ENCODE measurements around the gene GOLGA3. TPM values are rescaled to one million over a fixed set of nuclear protein-coding genes. Genes with fewer than 3 reads are reported as not detected.

GOLGA3 gene
- total RNA-seq, 1 experiment from 2014 or later, result 86.9 TPM

- H3K79me2 ChIP-seq (ENCODE audit: low read length), result peaks cover 66% of the 10 kb centered on the region
- TF ChIP-seq EZH2phosphoT487 (IDR thresholded peaks at IDR 0.05; ENCODE audit: borderline replicate concordance, low read length) (no peak), CTCF (conservative IDR thresholded peaks at IDR 0.05; ENCODE audit: low read depth, low read length) (no peak), EZH2 (IDR thresholded peaks at IDR 0.05; ENCODE audit: low read length, unreplicated experiment) (no peak)
- peaks cover 39% of the 10 kb centered on the region for H4K20me1 ChIP-seq (ENCODE audit: low read length)
- H3K27ac ChIP-seq (ENCODE audit: low read length), result no peak overlapping the region
- ATAC-seq, result no peak
- H2AFZ ChIP-seq (ENCODE audit: low read length), result no peak overlapping the region
- DNase-seq, result no peak
- BruUV-seq (replicated peaks), result no TSS peak
- peaks cover 28% of the 10 kb centered on the region for H3K36me3 ChIP-seq (ENCODE audit: low read depth, low read length)
- no peaks in the 10 kb centered on the region for H3K9me3 ChIP-seq (ENCODE audit: low read length)
- CTCF ChIA-PET, result no interaction called here
- no peak overlapping the region for H3K4me3 ChIP-seq (ENCODE audit: low read length)
- no peak overlapping the region for H3K9ac ChIP-seq (ENCODE audit: low read length)
- H3K4me1 ChIP-seq (ENCODE audit: insufficient read depth, low read length), result peaks cover 26% of the 10 kb centered on the region
- H3F3A ChIP-seq (ENCODE audit: low read length, unreplicated experiment), result no peaks in the 10 kb centered on the region
- POLR2A ChIA-PET (ENCODE audit: unreplicated experiment), result no interaction called here
- no peaks in the 10 kb centered on the region for H3K9me2 ChIP-seq (replicated peaks; ENCODE audit: low read length)
- intact Hi-C loops (cut with micrococcal nuclease), result no loop called here
- H3K4me2 ChIP-seq (ENCODE audit: low read length), result no peak overlapping the region
- no peaks in the 10 kb centered on the region for H3K27me3 ChIP-seq (ENCODE audit: low read length)
Observed at GRCh38 chr12:132825861-132826260, 2.8 kb downstream of the GOLGA3 start.

- no peak overlapping the region for H3K27ac ChIP-seq (ENCODE audit: low read length)
- no peak for DNase-seq
- no peaks in the 10 kb centered on the region for H3K9me3 ChIP-seq (ENCODE audit: low read length)
- no peak for TF ChIP-seq EZH2phosphoT487 (IDR thresholded peaks at IDR 0.05; ENCODE audit: borderline replicate concordance, low read length)
- no peak for TF ChIP-seq CTCF (conservative IDR thresholded peaks at IDR 0.05; ENCODE audit: low read depth, low read length)
- TF ChIP-seq EZH2 (IDR thresholded peaks at IDR 0.05; ENCODE audit: low read length, unreplicated experiment), result no peak
- H3K9ac ChIP-seq (ENCODE audit: low read length), result no peak overlapping the region
- H3K36me3 ChIP-seq (ENCODE audit: low read depth, low read length), result peaks cover 34% of the 10 kb centered on the region
- no peaks in the 10 kb centered on the region for H3F3A ChIP-seq (ENCODE audit: low read length, unreplicated experiment)
- H3K27me3 ChIP-seq (ENCODE audit: low read length), result no peaks in the 10 kb centered on the region
- peaks cover 39% of the 10 kb centered on the region for H4K20me1 ChIP-seq (ENCODE audit: low read length)
- peaks cover 26% of the 10 kb centered on the region for H3K4me1 ChIP-seq (ENCODE audit: insufficient read depth, low read length)
- no peaks in the 10 kb centered on the region for H3K9me2 ChIP-seq (replicated peaks; ENCODE audit: low read length)
- peaks cover 66% of the 10 kb centered on the region for H3K79me2 ChIP-seq (ENCODE audit: low read length)
- no TSS peak for BruUV-seq (replicated peaks)
- ATAC-seq, result no peak
- no peak overlapping the region for H2AFZ ChIP-seq (ENCODE audit: low read length)
- CTCF ChIA-PET, result no interaction called here
- intact Hi-C loops (cut with micrococcal nuclease), result no loop called here
- H3K4me2 ChIP-seq (ENCODE audit: low read length), result no peak overlapping the region
- POLR2A ChIA-PET (ENCODE audit: unreplicated experiment), result interaction anchor here (0.5 kb wide), 1 partner anchor 65 kb away, joined by 5 read pairs; no protein-coding TSS in a partner anchor
- no peak overlapping the region for H3K4me3 ChIP-seq (ENCODE audit: low read length)
Observed at GRCh38 chr12:132825089-132825488, 3.6 kb downstream of the GOLGA3 start.

GRCh38 chr12:132824053-132824452 lies 4.6 kb downstream of the GOLGA3 start:
- BruUV-seq (replicated peaks), result no TSS peak
- Histone ChIP-seq H3K9ac (ENCODE audit: low read length) (no peak overlapping the region), H3K4me3 (ENCODE audit: low read length) (no peak overlapping the region), H3K27me3 (ENCODE audit: low read length) (no peaks in the 10 kb centered on the region), H3K79me2 (ENCODE audit: low read length) (peaks cover 66% of the 10 kb centered on the region), H3K4me1 (ENCODE audit: insufficient read depth, low read length) (peaks cover 23% of the 10 kb centered on the region), H3K36me3 (ENCODE audit: low read depth, low read length) (peaks cover 42% of the 10 kb centered on the region), H3K27ac (ENCODE audit: low read length) (no peak overlapping the region), H3F3A (ENCODE audit: low read length, unreplicated experiment) (no peaks in the 10 kb centered on the region), H3K4me2 (ENCODE audit: low read length) (no peak overlapping the region), H3K9me3 (ENCODE audit: low read length) (no peaks in the 10 kb centered on the region), H2AFZ (ENCODE audit: low read length) (no peak overlapping the region), H4K20me1 (ENCODE audit: low read length) (peaks cover 39% of the 10 kb centered on the region), H3K9me2 (replicated peaks; ENCODE audit: low read length) (no peaks in the 10 kb centered on the region)
- TF ChIP-seq EZH2phosphoT487 (IDR thresholded peaks at IDR 0.05; ENCODE audit: borderline replicate concordance, low read length), result no peak
- TF ChIP-seq CTCF (conservative IDR thresholded peaks at IDR 0.05; ENCODE audit: low read depth, low read length), result no peak
- TF ChIP-seq EZH2 (IDR thresholded peaks at IDR 0.05; ENCODE audit: low read length, unreplicated experiment), result no peak
- POLR2A ChIA-PET (ENCODE audit: unreplicated experiment), result no interaction called here
- intact Hi-C loops (cut with micrococcal nuclease), result no loop called here
- DNase-seq (peak; percentile 47), ATAC-seq (peak; percentile 47)
- CTCF ChIA-PET, result no interaction called here
